HCT116 (cell line): ENCODE results near the gene ASCL2. TPM values are rescaled to one million over a fixed set of nuclear protein-coding genes. Genes with fewer than 3 reads are reported as not detected.

Source experiments
- ATAC-seq: fragments of 200-7000 bp; cut with Tn5 transposase; 2 replicates; pipeline ENCODE4 v1.9.1; 2020; ENCODE audit warnings: mild to moderate bottlenecking, moderate library complexity
- BruUV-seq: library from RNA; stranded (reverse); fragments of 400-500 nt; replicated peaks from 2 replicates; lab custom pipeline; 2021; lab: Mats Ljungman, UMichigan
- CTCF ChIA-PET: fragments of 300-600 bp; sonication (Branson Sonifier 250); formaldehyde crosslinking; loops from one replicate; lab custom pipeline; 2021; ENCODE audit warnings: antibody characterized with exemption; lab: Charles Lee
- POLR2A ChIA-PET: fragments of 300-600, 350-600 bp; sonication (Branson Sonifier 250); formaldehyde crosslinking; loops from one replicate; lab custom pipeline; 2021; ENCODE audit warnings: antibody characterized with exemption; lab: Charles Lee
- RAD21 ChIA-PET, 2 experiments: fragments of 300-600 bp; sonication (Branson Sonifier 250); formaldehyde crosslinking; loops; one replicate each; lab custom pipeline; 2023; ENCODE audit warnings: low total read pairs in 2 of 2; ENCODE audit not compliant: uncharacterized antibody in 2 of 2, unreplicated experiment in 2 of 2, low non-redundant PET in 1 of 2; lab: Charles Lee
- DNase-seq: peaks from one replicate; pipeline ENCODE4 v3.0.0-alpha.2; 2010; ENCODE audit warnings: low read depth, low spot score
- H2AFZ ChIP-seq: fragments of 200-600 bp; shearing (Covaris generic), sonication (generic); 2 replicates; pipeline ENCODE4 v1.6.1; 2017; ENCODE audit warnings: low read depth, mixed run types, mixed read lengths, antibody characterized with exemption, low read length; ENCODE audit not compliant: poor library complexity, severe bottlenecking
- H3K27ac ChIP-seq: 2 replicates; pipeline ENCODE4 v1.5.1; 2012; ENCODE audit warnings: low read depth, low read length
- H3K27me3 ChIP-seq: fragments of 200-600 bp; sonication (generic); 2 replicates; pipeline ENCODE4 v1.6.1; 2016; ENCODE audit warnings: mixed run types, low read length, mixed read lengths; ENCODE audit not compliant: insufficient read depth
- H3K36me3 ChIP-seq, 2 experiments: fragments of 200-500 bp in 1 of 2; fragments of 200-600 bp in 1 of 2; sonication (Bioruptor generic) in 1 of 2; sonication (generic) in 1 of 2; 2 replicates each; pipeline versions ENCODE4 v1.5.1 to v1.6.1; 2014 to 2016; ENCODE audit warnings: low read length in 2 of 2, inconsistent platforms in 1 of 2, mixed read lengths in 1 of 2, mixed run types in 1 of 2; ENCODE audit not compliant: insufficient read depth in 2 of 2, control insufficient read depth in 1 of 2
- H3K4me1 ChIP-seq, 2 experiments: fragments of 200-600 bp in 1 of 2; sonication (generic) in 1 of 2; 2 replicates each; pipeline versions ENCODE4 v1.5.1 to v1.6.1; 2012 to 2017; ENCODE audit warnings: low read length in 2 of 2, inconsistent platforms in 1 of 2, mild to moderate bottlenecking in 1 of 2, mixed read lengths in 1 of 2, mixed run types in 1 of 2, moderate library complexity in 1 of 2; ENCODE audit not compliant: insufficient read depth in 2 of 2, control insufficient read depth in 1 of 2
- H3K4me2 ChIP-seq: fragments of 200-600 bp; sonication (generic); 2 replicates; pipeline ENCODE4 v1.6.1; 2017; ENCODE audit warnings: mixed run types, low read length, mixed read lengths
- H3K4me3 ChIP-seq, 2 experiments: fragments of 200-600 bp in 1 of 2; sonication (generic) in 1 of 2; replicated peaks in 1 of 2; 2 replicates each; pipeline ENCODE4 v1.5.1; 2011 to 2016; ENCODE audit warnings: low read length in 2 of 2, control low read depth in 1 of 2, low read depth in 1 of 2, mild to moderate bottlenecking in 1 of 2, mixed read lengths in 1 of 2, mixed run types in 1 of 2
- H3K79me2 ChIP-seq: fragments of 200-600 bp; sonication (generic); 2 replicates; pipeline ENCODE4 v1.6.1; 2017; ENCODE audit warnings: mild to moderate bottlenecking, mixed run types, low read length, moderate library complexity, mixed read lengths; ENCODE audit not compliant: insufficient read depth
- H3K9ac ChIP-seq: fragments of 200-600 bp; sonication (generic); 2 replicates; pipeline ENCODE4 v1.6.1; 2016; ENCODE audit warnings: low read length, mixed read lengths
- H3K9me2 ChIP-seq: fragments of 200-600 bp; sonication (generic), shearing (Covaris generic); 2 replicates; pipeline ENCODE4 v1.6.1; 2017; ENCODE audit warnings: mixed run types, mild to moderate bottlenecking, moderate library complexity; ENCODE audit not compliant: insufficient read depth
- H3K9me3 ChIP-seq, 2 experiments: fragments of 200-500 bp in 1 of 2; fragments of 200-600 bp in 1 of 2; sonication (Bioruptor generic) in 1 of 2; sonication (generic) in 1 of 2; 2 replicates each; pipeline ENCODE4 v1.6.1; 2014 to 2017; ENCODE audit warnings: low read length in 2 of 2, mixed read lengths in 2 of 2, inconsistent platforms in 1 of 2, low read depth in 1 of 2, mild to moderate bottlenecking in 1 of 2, mixed run types in 1 of 2, moderate library complexity in 1 of 2; ENCODE audit not compliant: control insufficient read depth in 1 of 2, insufficient read depth in 1 of 2
- H4K20me1 ChIP-seq: fragments of 200-600 bp; sonication (generic), shearing (Covaris generic); 2 replicates; pipeline ENCODE4 v1.6.1; 2017; ENCODE audit warnings: mixed run types, mild to moderate bottlenecking, moderate library complexity; ENCODE audit not compliant: insufficient read depth
- CBX3 ChIP-seq: IDR thresholded peaks from 2 replicates; pipeline ENCODE4 v1.6.1; 2012; ENCODE audit warnings: low read depth
- EZH2phosphoT487 ChIP-seq: fragments of 200-600 bp; IDR thresholded peaks from 2 replicates; pipeline ENCODE4 v1.6.1; 2018; ENCODE audit warnings: antibody characterized with exemption, borderline replicate concordance
- MAX ChIP-seq: IDR thresholded peaks from 2 replicates; pipeline ENCODE4 v1.6.1; 2012
- SRF ChIP-seq: IDR thresholded peaks from 2 replicates; pipeline ENCODE4 v1.6.1; 2012; ENCODE audit warnings: low read depth
- ZBTB33 ChIP-seq: IDR thresholded peaks from 2 replicates; pipeline ENCODE4 v1.6.1; 2011; ENCODE audit warnings: mild to moderate bottlenecking, low read length, moderate library complexity; ENCODE audit not compliant: insufficient replicate concordance; ENCODE audit errors: extremely low read depth
- ZNF274 ChIP-seq: fragments of 200-500 bp; sonication (Bioruptor generic); IDR thresholded peaks from 2 replicates; pipeline ENCODE4 v1.6.1; 2014; ENCODE audit warnings: mild to moderate bottlenecking, low read depth, low read length, inconsistent platforms
- intact Hi-C: fragments of 100-400 bp; cut with micrococcal nuclease; formaldehyde crosslinking; loops from 2 replicates; pipeline ENCODE4 v1.10.0; 2022
- total RNA-seq: library from RNA; stranded (reverse); gene quantifications from one replicate; pipeline ENCODE4 v1.2.1, GENCODE V29; 2021; ENCODE audit not compliant: unreplicated experiment

Gene ASCL2
- total RNA-seq, 1 experiment from 2014 or later = not detected

GRCh38 chr11:2303627-2304505 is 33.5 kb upstream of the ASCL2 start:
- H3K9me3 ChIP-seq = no peaks in the 10 kb centered on the region
- POLR2A ChIA-PET = no interaction called here
- no peaks in the 10 kb centered on the region for H3K4me1 ChIP-seq
- no peak overlapping the region for H3K4me3 ChIP-seq
- no peaks in the 10 kb centered on the region for H3K27me3 ChIP-seq
- no peak for ATAC-seq
- no peaks in the 10 kb centered on the region for H4K20me1 ChIP-seq
- BruUV-seq = no TSS peak
- TF ChIP-seq CBX3 (no peak), MAX (no peak), EZH2phosphoT487 (no peak), ZNF274 (no peak), ZBTB33 (no peak), SRF (no peak)
- TF ChIP-seq, all 23 proteins: peak for 0
- ChIA-PET RAD21 (interaction anchor here (0.8 to 3.1 kb wide), 4 partner anchors 97 to 116 kb away, joined by 4 to 56 read pairs (median 24); partner anchors contain the start of gene TSSC4 (in 1 of the 2)), CTCF (interaction anchor here (0.8 to 6.2 kb wide), 7 partner anchors 10 to 228 kb away, joined by 3 to 225 read pairs (median 4); partner anchors contain the start of gene TSSC4)
- DNase-seq = no peak
- no peaks in the 10 kb centered on the region for H3K9me2 ChIP-seq
- no peaks in the 10 kb centered on the region for H3K79me2 ChIP-seq
- no peak overlapping the region for H3K27ac ChIP-seq
- H2AFZ ChIP-seq = no peak overlapping the region
- H3K36me3 ChIP-seq = no peaks in the 10 kb centered on the region
- H3K9ac ChIP-seq = no peak overlapping the region
- intact Hi-C loops = no loop called here
- H3K4me2 ChIP-seq = no peak overlapping the region
